ENCODE results near the gene SLC9A5. TPM values are rescaled to one million over a fixed set of nuclear protein-coding genes. Genes with fewer than 3 reads are reported as not detected.

Gene SLC9A5
- total and polyA plus RNA-seq, 9 of the 15 experiments (the other 6 are each of a cell fraction or from before 2014, with no cell fraction given), result 0.06 to 3.1 (median 1.2) TPM

DNA sequence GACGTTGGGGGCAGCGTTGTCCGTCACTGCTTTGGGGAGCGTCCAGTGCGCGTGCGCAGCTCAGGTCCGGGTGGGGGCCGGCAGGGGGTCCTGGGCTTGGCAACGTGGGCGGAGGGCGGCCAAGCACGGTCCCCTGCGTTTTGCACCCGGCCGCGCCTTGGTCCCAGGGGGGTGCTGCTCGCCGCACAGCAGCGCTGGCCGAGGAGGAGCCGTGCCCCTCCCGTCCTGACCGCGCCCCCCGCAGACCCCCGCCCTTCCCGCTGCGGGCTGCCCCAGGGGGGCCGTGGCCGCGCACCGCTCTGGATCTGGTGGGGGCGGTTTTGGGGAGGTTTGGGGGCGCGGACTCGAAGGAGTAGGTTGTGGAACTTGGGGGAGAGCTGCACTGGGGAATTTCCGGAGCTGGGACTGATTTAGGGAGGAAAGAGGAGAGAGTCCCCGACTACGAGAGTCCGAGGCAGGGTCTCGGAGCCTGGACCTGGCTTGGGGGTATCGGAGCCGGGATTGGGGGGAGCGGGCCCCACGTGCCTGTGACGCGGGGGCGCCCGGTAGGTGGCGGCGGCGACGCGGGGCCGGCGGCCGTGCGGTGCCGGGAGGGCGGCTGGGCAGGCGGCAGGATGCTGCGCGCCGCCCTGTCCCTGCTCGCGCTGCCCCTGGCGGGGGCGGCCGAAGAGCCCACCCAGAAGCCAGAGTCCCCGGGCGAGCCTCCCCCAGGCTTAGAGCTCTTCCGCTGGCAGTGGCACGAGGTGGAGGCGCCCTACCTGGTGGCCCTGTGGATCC, at the start of gene SLC9A5 (continued):
- TF ChIP-seq, protein P1, sequence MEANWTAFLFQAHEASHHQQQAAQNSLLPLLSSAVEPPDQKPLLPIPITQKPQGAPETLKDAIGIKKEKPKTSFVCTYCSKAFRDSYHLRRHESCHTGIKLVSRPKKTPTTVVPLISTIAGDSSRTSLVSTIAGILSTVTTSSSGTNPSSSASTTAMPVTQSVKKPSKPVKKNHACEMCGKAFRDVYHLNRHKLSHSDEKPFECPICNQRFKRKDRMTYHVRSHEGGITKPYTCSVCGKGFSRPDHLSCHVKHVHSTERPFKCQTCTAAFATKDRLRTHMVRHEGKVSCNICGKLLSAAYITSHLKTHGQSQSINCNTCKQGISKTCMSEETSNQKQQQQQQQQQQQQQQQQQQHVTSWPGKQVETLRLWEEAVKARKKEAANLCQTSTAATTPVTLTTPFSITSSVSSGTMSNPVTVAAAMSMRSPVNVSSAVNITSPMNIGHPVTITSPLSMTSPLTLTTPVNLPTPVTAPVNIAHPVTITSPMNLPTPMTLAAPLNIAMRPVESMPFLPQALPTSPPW (CRISPR knock-in tag; IDR thresholded peaks at IDR 0.05), result peak; percentile 64
- TF ChIP-seq, protein P2, sequence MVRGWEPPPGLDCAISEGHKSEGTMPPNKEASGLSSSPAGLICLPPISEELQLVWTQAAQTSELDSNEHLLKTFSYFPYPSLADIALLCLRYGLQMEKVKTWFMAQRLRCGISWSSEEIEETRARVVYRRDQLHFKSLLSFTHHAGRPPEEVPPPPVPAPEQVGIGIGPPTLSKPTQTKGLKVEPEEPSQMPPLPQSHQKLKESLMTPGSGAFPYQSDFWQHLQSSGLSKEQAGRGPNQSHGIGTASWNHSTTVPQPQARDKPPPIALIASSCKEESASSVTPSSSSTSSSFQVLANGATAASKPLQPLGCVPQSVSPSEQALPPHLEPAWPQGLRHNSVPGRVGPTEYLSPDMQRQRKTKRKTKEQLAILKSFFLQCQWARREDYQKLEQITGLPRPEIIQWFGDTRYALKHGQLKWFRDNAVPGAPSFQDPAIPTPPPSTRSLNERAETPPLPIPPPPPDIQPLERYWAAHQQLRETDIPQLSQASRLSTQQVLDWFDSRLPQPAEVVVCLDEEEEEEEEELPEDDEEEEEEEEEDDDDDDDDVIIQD (CRISPR knock-in tag; IDR thresholded peaks at IDR 0.05), result no peak
- TF ChIP-seq, protein P3, sequence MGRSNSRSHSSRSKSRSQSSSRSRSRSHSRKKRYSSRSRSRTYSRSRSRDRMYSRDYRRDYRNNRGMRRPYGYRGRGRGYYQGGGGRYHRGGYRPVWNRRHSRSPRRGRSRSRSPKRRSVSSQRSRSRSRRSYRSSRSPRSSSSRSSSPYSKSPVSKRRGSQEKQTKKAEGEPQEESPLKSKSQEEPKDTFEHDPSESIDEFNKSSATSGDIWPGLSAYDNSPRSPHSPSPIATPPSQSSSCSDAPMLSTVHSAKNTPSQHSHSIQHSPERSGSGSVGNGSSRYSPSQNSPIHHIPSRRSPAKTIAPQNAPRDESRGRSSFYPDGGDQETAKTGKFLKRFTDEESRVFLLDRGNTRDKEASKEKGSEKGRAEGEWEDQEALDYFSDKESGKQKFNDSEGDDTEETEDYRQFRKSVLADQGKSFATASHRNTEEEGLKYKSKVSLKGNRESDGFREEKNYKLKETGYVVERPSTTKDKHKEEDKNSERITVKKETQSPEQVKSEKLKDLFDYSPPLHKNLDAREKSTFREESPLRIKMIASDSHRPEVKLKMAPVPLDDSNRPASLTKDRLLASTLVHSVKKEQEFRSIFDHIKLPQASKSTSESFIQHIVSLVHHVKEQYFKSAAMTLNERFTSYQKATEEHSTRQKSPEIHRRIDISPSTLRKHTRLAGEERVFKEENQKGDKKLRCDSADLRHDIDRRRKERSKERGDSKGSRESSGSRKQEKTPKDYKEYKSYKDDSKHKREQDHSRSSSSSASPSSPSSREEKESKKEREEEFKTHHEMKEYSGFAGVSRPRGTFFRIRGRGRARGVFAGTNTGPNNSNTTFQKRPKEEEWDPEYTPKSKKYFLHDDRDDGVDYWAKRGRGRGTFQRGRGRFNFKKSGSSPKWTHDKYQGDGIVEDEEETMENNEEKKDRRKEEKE (IDR thresholded peaks at IDR 0.05; ENCODE audit: borderline replicate concordance in 1 of 2, control insufficient read depth in 1 of 2, low read depth in 2 of 2, low read length in 1 of 2), result no peak
- TF ChIP-seq, protein P4, sequence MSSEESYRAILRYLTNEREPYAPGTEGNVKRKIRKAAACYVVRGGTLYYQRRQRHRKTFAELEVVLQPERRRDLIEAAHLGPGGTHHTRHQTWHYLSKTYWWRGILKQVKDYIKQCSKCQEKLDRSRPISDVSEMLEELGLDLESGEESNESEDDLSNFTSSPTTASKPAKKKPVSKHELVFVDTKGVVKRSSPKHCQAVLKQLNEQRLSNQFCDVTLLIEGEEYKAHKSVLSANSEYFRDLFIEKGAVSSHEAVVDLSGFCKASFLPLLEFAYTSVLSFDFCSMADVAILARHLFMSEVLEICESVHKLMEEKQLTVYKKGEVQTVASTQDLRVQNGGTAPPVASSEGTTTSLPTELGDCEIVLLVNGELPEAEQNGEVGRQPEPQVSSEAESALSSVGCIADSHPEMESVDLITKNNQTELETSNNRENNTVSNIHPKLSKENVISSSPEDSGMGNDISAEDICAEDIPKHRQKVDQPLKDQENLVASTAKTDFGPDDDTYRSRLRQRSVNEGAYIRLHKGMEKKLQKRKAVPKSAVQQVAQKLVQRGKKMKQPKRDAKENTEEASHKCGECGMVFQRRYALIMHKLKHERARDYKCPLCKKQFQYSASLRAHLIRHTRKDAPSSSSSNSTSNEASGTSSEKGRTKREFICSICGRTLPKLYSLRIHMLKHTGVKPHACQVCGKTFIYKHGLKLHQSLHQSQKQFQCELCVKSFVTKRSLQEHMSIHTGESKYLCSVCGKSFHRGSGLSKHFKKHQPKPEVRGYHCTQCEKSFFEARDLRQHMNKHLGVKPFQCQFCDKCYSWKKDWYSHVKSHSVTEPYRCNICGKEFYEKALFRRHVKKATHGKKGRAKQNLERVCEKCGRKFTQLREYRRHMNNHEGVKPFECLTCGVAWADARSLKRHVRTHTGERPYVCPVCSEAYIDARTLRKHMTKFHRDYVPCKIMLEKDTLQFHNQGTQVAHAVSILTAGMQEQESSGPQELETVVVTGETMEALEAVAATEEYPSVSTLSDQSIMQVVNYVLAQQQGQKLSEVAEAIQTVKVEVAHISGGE (CRISPR knock-in tag; IDR thresholded peaks at IDR 0.05), result peak in 1 of 3 experiments; percentile 41; a peak in 1 of 6 replicates
- TF ChIP-seq ESRRA (IDR thresholded peaks at IDR 0.05; ENCODE audit: borderline replicate concordance, low read depth) (no peak), SMAD1 (IDR thresholded peaks at IDR 0.05; ENCODE audit: low read depth, low read length, partially characterized antibody) (no peak), RFX5 (IDR thresholded peaks at IDR 0.05; ENCODE audit: low read depth, low read length) (no peak), SP1 (CRISPR knock-in tag; IDR thresholded peaks at IDR 0.05) (no peak), NEUROD1 (IDR thresholded peaks at IDR 0.05; ENCODE audit: borderline replicate concordance, low read depth, low read length, partially characterized antibody) (no peak), ETV1 (tag; conservative IDR thresholded peaks at IDR 0.05; ENCODE audit: low read depth) (no peak), GATA2 (CRISPR knock-in tag; IDR thresholded peaks at IDR 0.05) (no peak), ZNF707 (CRISPR knock-in tag; conservative IDR thresholded peaks at IDR 0.05) (no peak)

All from K562 (cell line).